ENCODE data around the gene TTN.

The TTN gene

DNA sequence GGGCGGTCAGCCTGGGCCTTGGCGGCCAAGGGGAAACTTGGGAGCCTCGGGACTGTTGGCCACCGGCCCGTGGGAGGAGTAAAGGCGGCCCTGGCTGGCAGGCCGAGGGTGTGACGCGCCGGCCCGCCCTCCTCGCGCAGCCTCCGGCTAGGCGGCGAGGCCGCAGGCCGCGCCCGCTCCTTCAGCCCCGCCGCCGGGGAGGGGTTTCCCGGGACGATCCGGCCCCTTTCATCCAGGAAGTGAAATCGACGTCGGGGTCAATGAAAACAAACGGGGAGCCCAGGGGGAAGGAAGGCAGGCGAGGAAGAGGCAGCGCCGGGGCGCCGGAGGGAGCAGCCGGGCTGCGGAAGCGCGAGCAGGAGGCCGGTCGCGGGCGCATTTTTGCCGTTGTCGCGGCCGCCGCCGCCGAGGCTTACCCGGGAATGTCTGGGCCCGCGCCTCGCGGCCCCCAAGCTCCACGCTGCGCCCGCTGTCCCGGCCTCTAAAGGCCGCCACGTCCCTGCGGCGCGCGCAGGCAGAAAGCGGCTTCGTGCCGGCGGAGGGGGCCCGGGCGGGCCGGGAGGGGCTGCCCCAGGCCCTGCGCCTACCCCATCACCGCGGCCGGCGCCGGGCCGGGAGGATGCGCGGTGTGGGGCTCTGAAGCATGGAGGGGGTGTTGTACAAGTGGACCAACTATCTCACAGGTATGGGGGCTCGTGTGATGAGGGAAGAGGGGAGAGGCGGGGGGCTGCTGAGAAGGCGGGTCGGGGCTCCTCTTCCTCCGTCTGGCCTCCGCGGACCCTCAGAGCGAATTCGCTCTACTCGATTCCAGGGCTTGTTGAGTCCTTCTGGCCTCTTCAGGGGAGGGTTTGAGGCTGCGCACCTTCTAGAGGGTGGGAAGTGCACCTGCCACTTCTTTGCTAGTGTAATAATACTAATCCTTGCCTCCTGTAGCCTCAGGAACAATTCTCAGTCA, 326.7 kb downstream of the TTN start, which contains the start of gene PLEKHA3:
Gene PLEKHA3, plus strand, starts transcription at position 231 of the 955 bp plus-strand sequence. Its CDS starts 413 bp downstream, at position 644.
- DNase-seq, result peak; percentile 95

DNA sequence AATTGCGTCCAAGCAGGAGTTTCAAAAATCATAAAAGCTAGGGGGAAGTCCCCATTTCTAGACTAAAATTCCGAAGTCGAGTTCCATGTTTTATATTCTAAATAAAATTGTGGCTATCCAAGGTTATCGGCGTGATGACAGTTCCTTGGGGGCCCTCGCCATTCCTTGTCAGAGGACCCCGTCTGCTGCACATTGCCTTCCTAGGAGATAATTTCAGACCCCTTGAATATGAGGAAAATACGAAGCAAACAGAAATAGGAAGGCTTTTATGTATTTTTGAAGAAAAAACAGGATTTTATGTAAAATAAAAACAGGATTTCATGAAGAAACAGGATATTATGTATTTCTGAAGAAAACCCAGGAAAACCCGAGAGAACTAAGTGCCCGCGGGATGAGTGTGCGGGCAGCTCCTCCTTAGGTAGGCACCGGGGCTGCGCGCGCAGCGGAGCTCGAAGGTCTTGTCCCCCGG, 327.4 kb downstream of the TTN start:
- DNase-seq, result no peak

DNA sequence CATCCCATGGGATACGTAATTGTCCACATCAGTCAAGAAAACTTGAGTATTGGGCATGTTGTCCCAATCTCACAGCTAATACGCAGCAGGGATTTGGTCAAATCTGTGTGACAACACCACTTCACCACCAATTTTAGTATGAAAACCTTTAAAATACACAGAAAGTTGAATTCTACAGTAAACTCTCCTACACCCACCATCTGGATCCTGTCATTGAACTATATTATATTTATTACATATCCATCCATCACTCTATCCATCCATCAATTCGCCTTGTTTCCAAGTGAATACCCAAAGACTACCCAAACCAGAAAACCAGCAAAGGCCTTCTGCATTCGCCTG, 328.0 kb downstream of the TTN start:
- no peak for DNase-seq

DNA sequence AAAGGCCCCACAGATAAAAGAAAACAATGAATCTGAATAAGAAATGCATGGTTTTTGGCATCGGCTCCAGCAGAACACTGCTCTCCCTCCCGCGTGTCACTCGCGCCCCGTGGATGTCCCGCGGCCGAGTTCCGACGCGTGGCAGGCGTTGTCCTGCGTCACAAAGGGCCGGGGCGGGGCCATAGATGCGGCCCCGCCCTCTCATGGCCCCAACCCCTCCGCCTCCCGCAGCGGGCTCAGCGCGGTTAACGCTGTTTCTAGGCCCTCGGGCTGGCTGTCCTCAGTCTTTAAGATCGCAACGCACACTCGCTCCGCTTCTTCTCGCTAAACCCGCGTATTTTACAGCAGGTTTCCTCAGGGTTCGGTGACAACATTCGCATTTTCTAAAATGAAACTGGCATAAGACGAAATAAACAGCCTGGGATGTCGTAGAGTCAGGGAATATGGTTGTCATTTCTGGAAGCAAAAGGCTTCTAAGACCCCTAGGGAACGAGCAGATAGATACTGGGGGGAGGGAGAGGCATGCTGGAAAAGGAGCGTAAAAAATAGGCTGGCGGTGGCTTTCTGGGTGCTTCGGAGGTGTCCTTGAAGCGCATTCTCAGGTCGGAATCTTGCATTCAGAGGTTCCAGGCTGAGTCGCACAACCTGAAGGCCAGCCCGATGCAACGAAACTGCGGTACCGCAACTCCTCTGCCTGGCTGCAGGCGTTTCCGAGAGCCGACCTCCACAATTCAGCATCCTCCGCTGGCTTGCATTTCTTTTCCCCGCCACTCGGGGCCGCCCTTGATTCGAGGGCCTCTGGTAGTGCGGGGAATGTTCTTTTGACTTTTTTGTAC, 328.6 kb downstream of the TTN start, which contains the start of gene FKBP7:
Gene FKBP7, minus strand, starts transcription at position 162 of the 836 bp plus-strand sequence. Its CDS starts 101 bp downstream, at position 61.
- DNase-seq, result no peak

DNA sequence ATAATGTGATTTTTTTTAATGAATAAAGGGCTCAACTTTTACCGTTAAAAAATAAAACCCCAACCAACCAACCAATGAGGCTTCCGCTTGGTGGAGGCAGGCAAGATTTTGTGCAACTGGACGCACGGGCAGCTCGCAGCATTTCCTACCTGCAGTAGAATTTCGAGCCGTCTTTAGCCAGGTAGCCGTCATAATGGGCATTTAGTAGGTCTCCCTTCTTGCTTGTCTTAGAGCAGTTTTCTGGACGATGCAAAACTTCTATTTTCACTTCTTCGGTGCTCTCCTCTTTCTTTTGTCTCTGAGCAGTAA, 329.1 kb downstream of the TTN start:
- DNase-seq, result no peak

DNA sequence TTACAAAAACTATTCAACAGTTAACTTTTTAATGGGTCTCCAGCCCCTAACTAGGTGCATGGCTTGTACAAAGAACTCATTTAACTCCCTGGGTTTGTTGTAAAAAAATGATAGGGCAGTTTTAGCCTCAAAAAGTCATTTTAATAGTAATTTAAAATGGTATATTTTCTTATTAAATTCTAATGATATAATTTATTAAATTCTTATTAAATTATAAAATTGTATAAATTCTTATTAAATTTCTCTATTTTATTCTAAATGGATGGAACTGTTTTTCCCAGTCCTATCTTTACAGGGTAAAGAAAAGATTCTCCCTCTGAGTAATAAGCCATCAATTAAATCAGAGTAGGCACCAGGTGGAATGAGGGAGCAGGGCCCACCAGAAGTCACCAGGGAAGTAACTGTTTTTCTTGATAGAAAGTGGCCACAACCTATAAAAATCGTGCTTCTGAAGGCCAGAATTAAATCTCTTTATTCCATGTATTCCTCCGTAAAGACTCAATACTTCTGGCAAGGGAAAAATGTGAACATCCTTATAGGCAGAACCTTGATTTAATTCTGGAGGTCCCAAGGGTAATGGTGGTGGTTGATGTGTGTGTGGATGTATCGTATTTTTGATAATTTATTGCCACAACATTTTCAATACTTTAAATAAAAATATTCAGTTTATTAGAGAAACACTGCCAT, 329.6 kb downstream of the TTN start:
- no peak for DNase-seq

DNA sequence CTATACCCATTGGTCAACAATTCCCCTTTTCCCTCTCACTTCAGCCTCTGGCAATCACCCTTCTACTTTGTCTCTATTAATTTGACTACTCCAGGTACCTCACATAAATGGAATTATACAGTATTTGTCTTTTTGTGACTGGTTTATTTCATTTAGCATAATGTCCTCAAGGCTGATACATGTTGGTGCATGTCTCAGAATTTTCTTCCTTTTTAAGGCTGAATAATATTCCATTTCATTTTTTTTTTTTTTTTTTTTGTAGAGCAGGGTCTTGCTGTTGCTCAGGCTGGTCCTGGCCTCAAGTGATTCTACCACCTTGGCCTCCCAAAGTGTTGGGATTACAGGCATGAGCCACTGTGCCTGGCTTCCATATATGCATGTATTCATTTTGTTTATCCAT, 330.7 kb downstream of the TTN start:
- DNase-seq, result no peak

All from GOT3 (cell line).